SH-SY5Y (cell line): ENCODE measurements around the gene IRF8.

Source experiments
- GATA2 ChIP-seq: IDR thresholded peaks from 2 replicates; pipeline ENCODE4 v1.6.1; 2011; ENCODE audit warnings: mild to moderate bottlenecking, low read depth, low read length
- GATA3 ChIP-seq: IDR thresholded peaks from 2 replicates; pipeline ENCODE4 v1.6.1; 2011; ENCODE audit warnings: low read depth, mild to moderate bottlenecking, low read length, moderate library complexity

DNA sequence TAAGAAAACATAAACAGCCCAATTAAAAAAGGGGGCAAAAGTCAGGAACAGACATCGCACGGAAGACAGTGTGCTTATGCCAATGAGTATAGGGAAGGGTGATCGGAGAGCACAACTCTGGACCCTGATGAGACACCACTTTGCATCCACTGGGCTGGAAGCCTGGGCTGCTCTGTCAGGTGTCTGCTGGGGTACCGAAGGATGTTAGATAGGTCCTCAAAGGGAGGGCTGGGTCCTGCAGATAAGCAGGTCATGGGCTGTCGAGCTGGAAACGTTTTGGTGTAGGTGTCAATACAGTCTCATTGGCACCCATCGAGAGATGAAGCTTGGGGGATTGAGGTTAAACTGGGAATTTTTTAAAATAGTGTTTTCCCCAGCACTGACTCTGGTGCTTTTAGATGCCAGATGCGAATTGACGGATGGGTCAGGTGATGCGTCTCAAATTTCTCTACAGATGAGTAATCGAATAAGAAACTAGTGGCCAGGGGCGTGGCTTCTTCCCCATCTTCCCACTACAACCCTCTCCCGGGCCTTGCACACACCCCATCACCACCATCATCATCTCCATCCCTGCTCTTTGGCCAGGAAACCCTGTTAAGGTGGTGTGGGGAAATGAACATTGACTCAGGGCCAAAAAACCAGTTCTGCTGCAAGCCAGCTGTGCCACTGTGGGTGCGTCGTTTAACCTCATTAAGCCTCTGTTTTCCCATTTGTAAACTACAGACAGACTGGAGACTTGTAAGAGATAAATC is 47.8 kb upstream of the IRF8 start:
- no peak for TF ChIP-seq GATA2
- TF ChIP-seq GATA3: no peak
